ENCODE measurements around the gene PRR5L.

Gene PRR5L

DNA sequence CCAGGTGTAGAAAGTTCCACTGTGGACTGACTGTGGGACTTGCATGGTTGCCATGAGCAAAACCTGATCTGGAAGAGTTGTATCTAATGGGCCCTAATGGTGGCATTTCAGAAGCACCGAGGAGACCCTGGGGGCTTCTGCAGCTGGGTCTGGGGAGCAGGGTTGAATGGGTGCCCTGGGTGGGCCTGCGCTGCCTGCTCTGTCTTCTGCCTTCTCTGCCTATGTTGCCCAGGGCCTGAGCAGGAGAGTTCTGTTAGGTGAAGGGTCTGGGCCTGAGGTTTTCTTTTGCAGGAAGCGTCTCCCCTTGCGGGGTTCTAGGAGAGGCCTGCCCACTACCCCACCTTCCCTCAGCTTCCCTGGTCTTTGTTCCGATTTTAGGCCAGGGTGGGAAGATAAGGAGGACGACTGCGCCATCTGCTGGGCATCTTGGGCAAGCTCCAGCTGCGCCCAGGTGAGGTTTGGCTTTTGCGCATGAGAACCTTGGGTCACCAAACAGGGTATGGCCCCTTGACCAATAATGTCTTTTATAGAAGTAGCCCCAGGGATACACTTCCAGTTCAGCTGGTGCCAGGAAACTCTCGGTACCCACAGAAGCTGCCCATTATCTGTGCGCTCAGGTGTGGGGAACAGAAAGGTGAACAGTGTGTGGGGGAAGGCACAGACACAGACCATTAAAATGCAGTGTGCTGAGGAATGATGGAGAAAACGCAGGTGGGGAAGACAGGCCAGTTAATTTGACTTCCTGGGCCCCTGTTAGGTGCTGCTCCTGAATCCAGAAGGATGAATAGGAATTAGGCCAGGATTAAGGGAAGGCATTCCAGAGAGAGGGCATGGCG, 30.1 kb upstream of the PRR5L start:
- no peak overlapping the region for H3K4me2 ChIP-seq
- H3K79me2 ChIP-seq (ENCODE audit: insufficient read depth, low read depth) = no peaks in the 10 kb centered on the region
- no peak overlapping the region; the same call in 1 of the 2 replicates for H2AFZ ChIP-seq (ENCODE audit: low read depth)
- H3K9ac ChIP-seq = no peak overlapping the region
- H4K20me1 ChIP-seq (ENCODE audit: insufficient read depth) = no peaks in the 10 kb centered on the region
- H3K4me1 ChIP-seq (ENCODE audit: low read depth, poor library complexity, severe bottlenecking) = no peaks in the 10 kb centered on the region
- H3K4me3 ChIP-seq (IDR thresholded peaks at IDR 0.05; ENCODE audit: insufficient read depth, low read depth, low read length) = no peak overlapping the region
- peak; percentile 95 for TF ChIP-seq CTCF (conservative IDR thresholded peaks at IDR 0.05; ENCODE audit: low read depth, low read length)
- H3K27me3 ChIP-seq (ENCODE audit: insufficient read depth, low read depth) = no peaks in the 10 kb centered on the region
- no peak overlapping the region for H3K27ac ChIP-seq
- H3K36me3 ChIP-seq (ENCODE audit: insufficient read depth) = no peaks in the 10 kb centered on the region

GRCh38 chr11:36266767-36267166, 29.3 kb upstream of the PRR5L start:
- no peak overlapping the region for H3K9ac ChIP-seq
- no peak overlapping the region for H3K4me3 ChIP-seq (IDR thresholded peaks at IDR 0.05; ENCODE audit: insufficient read depth, low read depth, low read length)
- no peak overlapping the region for H3K27ac ChIP-seq
- no peak overlapping the region for H3K4me2 ChIP-seq
- no peaks in the 10 kb centered on the region for H3K27me3 ChIP-seq (ENCODE audit: insufficient read depth, low read depth)
- H2AFZ ChIP-seq (ENCODE audit: low read depth) = no peak overlapping the region
- no peaks in the 10 kb centered on the region for H3K4me1 ChIP-seq (ENCODE audit: low read depth, poor library complexity, severe bottlenecking)
- no peaks in the 10 kb centered on the region for H3K79me2 ChIP-seq (ENCODE audit: insufficient read depth, low read depth)
- H3K36me3 ChIP-seq (ENCODE audit: insufficient read depth) = no peaks in the 10 kb centered on the region
- TF ChIP-seq CTCF (conservative IDR thresholded peaks at IDR 0.05; ENCODE audit: low read depth, low read length) = no peak
- no peaks in the 10 kb centered on the region for H4K20me1 ChIP-seq (ENCODE audit: insufficient read depth)

GRCh38 chr11:36268337-36268985, 27.6 kb upstream of the PRR5L start:
- Histone ChIP-seq H3K9ac (no peak overlapping the region), H3K4me1 (ENCODE audit: low read depth, poor library complexity, severe bottlenecking) (no peaks in the 10 kb centered on the region), H3K4me2 (no peak overlapping the region), H3K27me3 (ENCODE audit: insufficient read depth, low read depth) (no peaks in the 10 kb centered on the region), H3K79me2 (ENCODE audit: insufficient read depth, low read depth) (no peaks in the 10 kb centered on the region), H3K27ac (no peak overlapping the region), H3K36me3 (ENCODE audit: insufficient read depth) (no peaks in the 10 kb centered on the region), H2AFZ (ENCODE audit: low read depth) (no peak overlapping the region), H4K20me1 (ENCODE audit: insufficient read depth) (no peaks in the 10 kb centered on the region), H3K4me3 (IDR thresholded peaks at IDR 0.05; ENCODE audit: insufficient read depth, low read depth, low read length) (no peak overlapping the region)
- no peak for TF ChIP-seq CTCF (conservative IDR thresholded peaks at IDR 0.05; ENCODE audit: low read depth, low read length)

DNA sequence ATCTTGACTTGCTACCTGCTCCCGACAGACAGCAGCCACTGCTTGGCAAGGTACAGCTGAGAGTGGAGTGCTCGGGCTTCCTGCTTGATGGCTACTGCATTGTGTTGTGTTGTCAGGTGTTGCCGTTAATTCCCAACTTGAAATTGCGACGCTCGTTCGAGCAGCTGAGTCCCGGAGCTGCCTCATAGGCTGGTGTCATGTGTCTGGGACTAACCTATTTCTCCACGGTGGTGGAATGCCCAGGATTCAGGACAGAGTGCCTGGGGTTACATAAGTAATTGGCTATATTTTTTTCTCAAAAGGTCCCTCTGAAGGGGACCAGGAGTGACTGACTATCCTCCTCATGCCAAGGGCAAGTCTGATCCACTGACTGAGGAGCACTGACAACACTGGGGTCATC, 25.4 kb upstream of the PRR5L start:
- Histone ChIP-seq H2AFZ (ENCODE audit: low read depth) (no peak overlapping the region), H3K4me3 (IDR thresholded peaks at IDR 0.05; ENCODE audit: insufficient read depth, low read depth, low read length) (no peak overlapping the region), H3K79me2 (ENCODE audit: insufficient read depth, low read depth) (no peaks in the 10 kb centered on the region), H3K9ac (no peak overlapping the region), H3K4me1 (ENCODE audit: low read depth, poor library complexity, severe bottlenecking) (no peaks in the 10 kb centered on the region), H3K27me3 (ENCODE audit: insufficient read depth, low read depth) (no peaks in the 10 kb centered on the region), H3K27ac (no peak overlapping the region), H4K20me1 (ENCODE audit: insufficient read depth) (no peaks in the 10 kb centered on the region), H3K4me2 (no peak overlapping the region), H3K36me3 (ENCODE audit: insufficient read depth) (no peaks in the 10 kb centered on the region)
- TF ChIP-seq CTCF (conservative IDR thresholded peaks at IDR 0.05; ENCODE audit: low read depth, low read length) = no peak

Data from KMS-11 (cell line).